SKM-1 treated with dmso at 0.1 percent for 144 hours (cell line): ENCODE data around the gene CRY2.
"Not testable (repeated sequence)": the region's sequence is repeated elsewhere in the genome, so short reads cannot be mapped to it uniquely, and the experiment has no call there.

Experiments used
- DNase-seq: peaks from one replicate; lab custom pipeline; 2025; ENCODE audit not compliant: unreplicated experiment; lab: John Stamatoyannopoulos, UW

The CRY2 gene

DNA sequence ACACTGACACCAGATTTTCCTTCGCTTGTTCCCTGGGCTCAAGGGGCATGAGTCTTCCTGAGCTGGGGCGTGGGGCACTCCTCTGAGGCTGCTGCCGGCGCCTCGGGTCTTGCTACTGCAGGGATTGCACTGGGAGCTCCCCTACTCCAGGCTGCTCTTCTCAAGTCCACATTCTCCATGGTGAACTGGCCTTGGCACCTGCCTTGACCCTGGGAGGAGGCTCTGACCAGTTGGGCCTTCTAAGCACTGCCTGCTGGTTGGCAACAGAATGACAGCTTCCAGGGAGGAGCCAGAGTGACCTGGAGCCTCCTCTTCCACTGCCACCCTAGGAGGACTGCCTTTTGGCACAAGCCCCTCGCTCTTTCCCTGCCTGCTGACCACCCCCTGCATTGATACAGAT lies 50.3 kb downstream of the CRY2 start:
- no peak for DNase-seq

- DNase-seq, result no peak
These were observed 51.8 kb downstream of the CRY2 start for GRCh38 chr11:45899086-45899447.

- DNase-seq, result no peak
These were observed 52.3 kb downstream of the CRY2 start for GRCh38 chr11:45899448-45900174.

- not testable (repeated sequence) for DNase-seq
These were observed 53.0 kb downstream of the CRY2 start for GRCh38 chr11:45900175-45900800.

DNA sequence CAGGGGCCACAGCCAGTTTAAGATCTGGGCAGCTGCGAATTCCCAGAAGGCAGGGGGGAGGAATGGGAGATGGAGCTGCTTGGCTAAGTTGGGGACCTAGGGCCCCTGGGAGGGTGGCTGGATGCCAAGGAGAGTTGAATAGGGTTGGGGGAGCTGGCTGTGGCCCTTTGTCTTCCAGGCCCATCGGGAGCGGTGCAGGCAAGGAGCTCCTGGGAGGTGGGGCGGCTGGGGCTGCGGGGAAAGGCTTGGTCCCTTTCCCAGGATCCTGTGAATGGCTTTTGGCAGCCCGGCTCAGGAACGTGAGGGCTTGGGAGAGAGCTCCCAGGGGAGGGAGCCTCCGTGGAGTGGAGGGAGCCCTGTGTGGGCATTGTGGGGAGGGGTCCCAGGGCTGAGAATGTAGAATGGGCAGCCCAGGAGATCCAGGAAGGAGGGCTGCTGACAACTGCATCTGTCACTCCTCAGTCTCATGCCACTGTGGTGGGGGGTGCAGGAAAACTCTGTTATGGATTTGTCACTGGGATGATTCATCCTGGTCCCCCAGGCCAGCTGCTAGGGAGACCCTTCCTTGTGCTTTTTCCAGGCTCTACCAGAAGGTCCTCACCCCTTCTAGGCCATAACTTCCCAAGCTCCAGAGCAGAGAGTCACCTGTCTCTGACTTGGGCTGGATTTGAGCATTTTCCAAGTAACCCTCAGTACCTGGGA lies 53.8 kb downstream of the CRY2 start:
- no peak for DNase-seq

DNA sequence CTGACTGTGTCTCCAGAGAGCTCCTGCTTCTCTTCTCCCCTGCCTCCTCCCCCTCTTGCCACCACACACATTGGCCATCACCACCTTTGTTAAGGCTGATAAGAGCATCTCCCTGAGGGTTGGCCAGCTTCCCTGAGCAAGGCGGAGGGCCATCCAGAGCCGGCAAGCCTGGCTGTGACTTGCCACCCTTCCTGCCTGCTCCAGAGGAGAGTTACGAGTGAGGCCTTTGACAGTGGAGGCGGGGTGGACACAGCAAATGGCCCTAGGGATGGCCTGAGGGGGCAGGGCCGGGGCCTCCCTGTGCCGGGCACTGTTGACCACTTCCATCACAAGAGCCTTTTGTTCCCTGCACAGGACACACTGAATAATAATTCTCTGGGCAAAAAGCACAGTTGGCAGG lies 54.4 kb downstream of the CRY2 start:
- DNase-seq, result no peak

DNA sequence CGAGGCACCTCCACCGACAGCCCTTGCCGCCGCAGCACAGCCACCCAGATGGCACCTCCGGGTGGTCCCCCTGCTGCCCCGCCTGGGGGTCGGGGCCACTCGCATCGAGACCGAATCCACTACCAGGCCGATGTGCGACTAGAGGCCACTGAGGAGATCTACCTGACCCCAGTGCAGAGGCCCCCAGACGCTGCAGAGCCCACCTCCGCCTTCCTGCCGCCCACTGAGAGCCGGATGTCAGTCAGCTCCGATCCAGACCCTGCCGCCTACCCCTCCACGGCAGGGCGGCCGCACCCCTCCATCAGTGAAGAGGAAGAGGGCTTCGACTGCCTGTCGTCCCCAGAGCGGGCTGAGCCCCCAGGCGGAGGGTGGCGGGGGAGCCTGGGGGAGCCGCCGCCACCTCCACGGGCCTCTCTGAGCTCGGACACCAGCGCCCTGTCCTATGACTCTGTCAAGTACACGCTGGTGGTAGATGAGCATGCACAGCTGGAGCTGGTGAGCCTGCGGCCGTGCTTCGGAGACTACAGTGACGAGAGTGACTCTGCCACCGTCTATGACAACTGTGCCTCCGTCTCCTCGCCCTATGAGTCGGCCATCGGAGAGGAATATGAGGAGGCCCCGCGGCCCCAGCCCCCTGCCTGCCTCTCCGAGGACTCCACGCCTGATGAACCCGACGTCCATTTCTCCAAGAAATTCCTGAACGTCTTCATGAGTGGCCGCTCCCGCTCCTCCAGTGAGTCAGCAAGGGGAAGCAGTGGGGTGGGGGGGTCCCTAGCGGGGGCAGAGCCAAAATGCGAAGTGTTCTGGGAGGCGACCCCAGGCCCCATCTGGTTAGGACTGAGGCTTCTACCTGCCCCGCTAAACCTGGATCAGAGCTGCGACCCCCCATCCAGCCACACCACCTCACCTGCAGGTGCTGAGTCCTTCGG lies 55.4 kb downstream of the CRY2 start:
- no peak for DNase-seq

- DNase-seq, result no peak
These were observed 57.1 kb downstream of the CRY2 start for GRCh38 chr11:45904309-45904915.

GRCh38 chr11:45905095-45905494 lies 57.8 kb downstream of the CRY2 start:
- no peak for DNase-seq

- DNase-seq, result not testable (repeated sequence)
These were observed 58.3 kb downstream of the CRY2 start for GRCh38 chr11:45905576-45905975.

DNA sequence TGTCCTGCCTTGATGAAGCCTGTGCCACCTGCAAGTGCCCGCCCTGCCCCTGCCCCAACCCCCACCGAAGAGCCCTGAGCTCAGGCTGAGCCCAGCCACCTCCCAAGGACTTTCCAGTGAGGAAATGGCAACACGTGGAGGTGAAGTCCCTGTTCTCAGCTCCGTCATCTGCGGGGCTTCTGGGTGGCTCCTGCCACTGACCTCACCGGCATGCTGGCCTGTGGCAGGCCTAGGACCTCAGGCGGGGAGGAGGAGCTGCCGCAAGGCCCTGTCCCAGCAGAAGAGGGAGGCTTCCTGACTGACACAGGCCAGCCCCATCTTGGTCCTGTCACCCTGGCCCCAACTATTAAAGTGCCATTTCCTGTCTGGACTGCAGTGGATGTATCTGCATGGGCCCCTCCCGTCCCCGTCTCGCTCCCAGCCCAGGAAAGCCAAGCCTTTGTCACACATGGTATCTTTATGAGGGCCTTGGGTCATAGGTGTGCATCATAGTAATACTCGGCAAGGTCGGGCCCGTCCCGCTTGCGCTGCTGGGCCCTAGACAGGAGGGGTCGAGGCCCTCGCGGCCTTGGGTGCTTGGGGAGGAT lies 58.9 kb downstream of the CRY2 start:
- DNase-seq, result no peak

GRCh38 chr11:45906965-45907611 lies 59.8 kb downstream of the CRY2 start, which contains the start of gene FREY1:
TSS of gene FREY1 (minus strand) at chr11:45907271. CDS start at chr11:45907245, 26 bp downstream.
- no peak for DNase-seq

- no peak for DNase-seq
These were observed 60.7 kb downstream of the CRY2 start for GRCh38 chr11:45907911-45908370.

DNA sequence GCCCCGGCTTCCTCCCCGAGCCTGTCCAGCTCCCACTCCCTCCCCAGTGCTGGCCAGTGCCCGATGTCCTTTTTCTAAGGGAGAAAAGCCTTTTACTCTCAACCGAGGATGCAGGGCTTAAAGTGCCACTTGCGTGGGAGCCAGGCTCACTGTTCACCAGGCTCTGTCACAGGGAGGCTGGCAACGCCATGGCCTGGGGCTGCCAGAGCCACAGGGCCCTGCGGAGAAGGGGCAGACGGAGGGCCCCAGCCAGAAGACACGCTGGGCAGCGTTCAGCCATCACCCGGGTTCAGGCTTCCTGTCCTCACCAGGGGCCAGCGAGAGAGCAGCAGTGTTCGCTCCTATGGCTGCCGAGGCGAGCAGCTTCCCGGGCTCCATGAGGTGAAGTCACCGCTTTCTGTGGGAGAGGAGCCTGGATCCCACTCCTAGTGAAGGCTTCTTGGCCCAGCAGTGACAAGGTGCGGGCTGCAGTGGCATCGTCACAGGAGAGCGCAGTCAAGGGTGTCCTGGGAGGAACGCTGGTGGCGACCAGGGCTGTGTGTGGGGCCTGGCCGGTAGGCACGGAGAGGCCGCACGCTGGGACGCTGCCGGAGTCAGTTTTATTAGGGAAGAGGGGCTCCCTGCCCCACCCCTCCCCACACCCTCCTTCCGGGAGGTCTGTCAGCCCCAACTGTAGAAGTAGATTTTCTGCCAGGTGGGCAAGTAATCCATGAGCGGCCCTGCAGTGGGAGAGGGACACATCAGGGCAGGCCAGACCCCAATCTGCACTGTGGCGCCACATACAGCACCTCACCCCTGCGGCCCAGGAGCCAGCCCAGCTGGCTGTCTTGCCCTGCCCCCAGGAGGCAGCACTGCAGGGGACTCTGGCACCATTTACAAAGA lies 62.6 kb downstream of the CRY2 start:
- no peak for DNase-seq

DNA sequence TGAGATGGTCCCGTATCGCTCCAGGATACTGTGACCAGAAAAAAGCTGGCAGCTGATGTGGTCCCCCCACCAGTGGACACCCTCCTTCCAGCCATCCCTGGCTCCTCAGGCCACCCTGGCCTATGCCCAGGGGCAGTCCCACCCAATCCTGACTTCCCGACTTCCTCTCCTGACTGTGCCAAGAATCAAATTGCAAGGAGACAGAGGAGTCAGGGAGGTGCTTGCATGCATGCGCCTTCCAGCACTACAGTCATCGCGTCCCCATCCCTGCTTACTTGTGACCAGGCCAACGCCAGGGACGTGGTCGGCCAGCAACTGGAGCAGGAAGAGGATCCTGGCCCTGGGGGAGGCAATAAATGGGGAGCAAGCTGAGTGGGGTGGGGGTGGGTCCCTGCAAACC lies 63.3 kb downstream of the CRY2 start:
- DNase-seq, result no peak

DNA sequence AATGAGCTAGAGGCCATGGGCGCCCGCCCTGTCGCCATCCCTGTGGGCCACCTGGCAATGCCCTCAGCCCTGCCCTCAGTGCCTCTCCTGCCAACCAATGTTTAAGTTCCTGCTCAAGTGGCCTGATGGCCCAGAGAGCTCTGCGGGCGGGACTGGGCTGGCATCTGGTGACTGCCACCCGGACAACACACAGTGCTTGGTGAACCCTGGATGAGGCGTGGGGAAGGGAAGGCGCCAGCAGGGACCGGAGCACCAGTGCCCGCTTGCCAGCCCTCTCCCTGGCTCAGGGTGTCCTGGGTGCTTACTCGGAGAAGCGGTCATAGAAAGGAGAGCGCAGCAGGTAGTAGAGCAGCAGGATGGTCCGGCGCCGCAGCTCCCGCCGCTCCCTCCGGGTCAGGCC lies 66.2 kb downstream of the CRY2 start:
- no peak for DNase-seq

DNA sequence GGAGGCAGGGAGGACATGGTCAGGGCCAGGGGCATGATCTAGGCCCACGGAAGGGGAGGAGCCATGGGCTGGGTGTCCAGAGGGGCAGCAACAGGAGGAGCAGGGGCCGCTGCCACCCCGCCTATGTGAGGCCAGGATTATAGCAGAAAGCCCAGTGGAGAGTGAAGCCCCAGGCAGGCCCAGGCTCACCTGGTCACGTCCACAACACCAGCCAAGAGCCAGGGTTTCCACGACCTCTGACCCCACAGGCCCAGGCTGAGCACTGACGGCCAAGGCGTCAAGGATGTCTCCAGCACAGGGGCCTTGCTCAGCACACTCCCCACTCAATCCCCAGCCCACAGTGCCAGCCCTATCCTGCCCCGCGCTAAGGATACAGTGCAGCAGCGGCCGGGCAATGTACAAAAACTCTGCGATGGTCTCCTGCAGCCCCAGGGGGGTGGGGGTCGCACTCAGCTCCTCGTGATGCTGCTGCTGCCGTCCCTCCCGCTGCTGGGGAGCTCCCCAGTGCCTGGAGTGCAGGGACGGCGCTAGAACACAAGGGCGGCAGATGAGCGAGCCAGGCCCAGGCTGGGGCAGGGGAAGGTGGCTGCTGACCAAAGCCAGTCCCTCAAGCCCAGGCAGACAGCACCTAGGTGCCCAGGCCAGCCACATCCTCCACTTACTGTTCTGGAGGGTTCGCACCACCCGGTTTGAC lies 66.8 kb downstream of the CRY2 start:
- no peak for DNase-seq

DNA sequence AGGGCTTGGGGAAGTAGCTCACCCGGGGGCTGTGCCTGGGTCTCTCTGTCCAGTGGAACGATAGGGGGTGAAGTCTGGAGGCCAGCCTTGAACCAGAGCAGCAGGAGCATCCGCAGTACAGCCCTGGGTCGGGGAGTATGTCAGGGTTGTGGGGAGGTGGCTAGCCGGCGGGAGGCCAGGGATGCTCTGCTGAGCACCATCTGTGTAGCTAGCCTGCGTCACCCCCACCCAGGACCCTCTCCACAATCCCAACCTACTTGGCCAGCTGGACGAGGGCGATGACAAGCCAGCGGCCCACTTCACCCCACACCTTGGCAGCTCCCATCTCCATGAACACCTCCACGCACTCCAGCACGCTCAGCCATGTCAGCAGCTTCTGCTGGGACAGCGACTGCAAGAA lies 68.2 kb downstream of the CRY2 start:
- DNase-seq, result no peak
